Mucosa of rectum (tissue), 2 donors: ENCODE results near the gene DHH.
"Not testable (repeated sequence)": the region's sequence is repeated elsewhere in the genome, so short reads cannot be mapped to it uniquely, and the experiment has no call there.

Experiments used
- H3K27ac ChIP-seq, 2 donors: one replicate each; pipeline ENCODE4 v1.7.0; 2013; ENCODE audit warnings: inconsistent platforms in 2 of 2, low read depth in 2 of 2, low read length in 2 of 2
- H3K27me3 ChIP-seq, 2 donors: one replicate each; pipeline ENCODE4 v1.7.0; 2013; ENCODE audit warnings: low read length in 2 of 2; ENCODE audit not compliant: control insufficient read depth in 2 of 2, insufficient read depth in 2 of 2
- H3K36me3 ChIP-seq, 2 donors: one replicate each; pipeline ENCODE4 v1.7.0; 2013; ENCODE audit warnings: low read length in 2 of 2; ENCODE audit not compliant: control insufficient read depth in 2 of 2, insufficient read depth in 2 of 2
- H3K4me1 ChIP-seq, 2 donors: one replicate each; pipeline ENCODE4 v1.7.0; 2013; ENCODE audit warnings: low read length in 2 of 2, mild to moderate bottlenecking in 1 of 2; ENCODE audit not compliant: control insufficient read depth in 2 of 2, insufficient read depth in 2 of 2
- H3K4me3 ChIP-seq, 2 donors: one replicate each; pipeline ENCODE4 v1.7.0; 2013; ENCODE audit warnings: low read length in 2 of 2
- H3K9ac ChIP-seq, 2 donors: one replicate each; pipeline ENCODE4 v1.7.0; 2013; ENCODE audit warnings: low read length in 2 of 2, low read depth in 1 of 2, mild to moderate bottlenecking in 1 of 2
- H3K9me3 ChIP-seq, 2 donors: one replicate each; pipeline ENCODE4 v1.7.0; 2013; ENCODE audit warnings: low read length in 2 of 2; ENCODE audit not compliant: control insufficient read depth in 2 of 2
- donor health status: healthy.
- donor health status: Normal muscosa, but diverticular disease.

Gene DHH

GRCh38 chr12:49070971-49071370 is 23.6 kb downstream of the DHH start:
- Histone ChIP-seq H3K27me3 (no peaks in the 10 kb centered on the region), H3K36me3 (no peaks in the 10 kb centered on the region), H3K9ac (no peak overlapping the region), H3K4me3 (no peak overlapping the region), H3K27ac (no peak overlapping the region), H3K4me1 (peaks cover 13% of the 10 kb centered on the region in 2 donors), H3K9me3 (no peaks in the 10 kb centered on the region)

GRCh38 chr12:49069507-49070346 is 24.9 kb downstream of the DHH start, which contains the start of gene RHEBL1:
RHEBL1 (minus strand) TSS chr12:49069979; CDS start chr12:49069785, 194 bp downstream.
- no peaks in the 10 kb centered on the region for H3K36me3 ChIP-seq
- H3K27me3 ChIP-seq, result no peaks in the 10 kb centered on the region
- peaks cover 13% of the 10 kb centered on the region in 2 donors for H3K4me1 ChIP-seq
- H3K4me3 ChIP-seq, result peak within 1 kb of the TSS; percentile 92 to 94
- peak within 1 kb of the TSS; percentile 69 to 80 for H3K27ac ChIP-seq
- H3K9ac ChIP-seq, result peak within 1 kb of the TSS; percentile 68 to 75
- no peaks in the 10 kb centered on the region for H3K9me3 ChIP-seq

DNA sequence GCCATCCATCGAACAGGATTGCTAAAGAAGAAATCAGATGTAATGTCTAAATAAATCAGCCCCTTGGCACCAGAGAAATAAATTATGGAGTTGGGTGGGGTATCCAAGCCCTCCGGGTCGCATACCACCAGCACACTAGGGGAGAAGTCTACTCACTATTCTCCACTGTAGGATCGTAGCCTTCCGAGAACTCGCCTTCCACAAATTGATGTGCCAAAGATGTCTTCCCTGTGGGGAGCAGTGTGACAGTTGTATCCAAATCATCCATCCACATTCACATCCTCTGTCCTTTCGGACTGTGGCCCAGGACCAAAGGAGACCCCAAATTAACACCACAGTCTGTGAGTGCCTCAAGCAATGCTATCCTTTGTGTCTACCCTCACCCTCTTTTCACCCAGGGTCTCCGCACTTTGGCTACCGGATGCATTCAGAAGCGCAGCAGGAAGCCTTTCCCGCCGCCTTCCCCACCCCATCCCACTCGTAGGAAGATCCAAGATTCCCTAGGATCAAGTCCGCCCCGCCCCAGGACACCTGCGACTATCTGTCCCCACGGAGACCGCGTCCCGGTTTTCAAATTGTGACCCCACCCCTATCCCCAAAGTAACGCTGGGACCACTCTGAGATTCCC is 25.6 kb downstream of the DHH start:
- Histone ChIP-seq H3K36me3 (no peaks in the 10 kb centered on the region), H3K9me3 (no peaks in the 10 kb centered on the region), H3K27me3 (no peaks in the 10 kb centered on the region), H3K27ac (peak overlapping the region; percentile 69 to 80), H3K4me3 (peak overlapping the region; percentile 92 to 94), H3K4me1 (peaks cover 13% of the 10 kb centered on the region in 2 donors), H3K9ac (peak overlapping the region; percentile 68 to 75)

GRCh38 chr12:49066120-49066519 is 28.5 kb downstream of the DHH start:
- no peaks in the 10 kb centered on the region for H3K9me3 ChIP-seq
- H3K4me3 ChIP-seq, result no peak overlapping the region
- no peaks in the 10 kb centered on the region for H3K36me3 ChIP-seq
- H3K9ac ChIP-seq, result no peak overlapping the region
- no peaks in the 10 kb centered on the region for H3K27me3 ChIP-seq
- H3K27ac ChIP-seq, result no peak overlapping the region
- peaks cover 17% of the 10 kb centered on the region in 2 donors for H3K4me1 ChIP-seq

DNA sequence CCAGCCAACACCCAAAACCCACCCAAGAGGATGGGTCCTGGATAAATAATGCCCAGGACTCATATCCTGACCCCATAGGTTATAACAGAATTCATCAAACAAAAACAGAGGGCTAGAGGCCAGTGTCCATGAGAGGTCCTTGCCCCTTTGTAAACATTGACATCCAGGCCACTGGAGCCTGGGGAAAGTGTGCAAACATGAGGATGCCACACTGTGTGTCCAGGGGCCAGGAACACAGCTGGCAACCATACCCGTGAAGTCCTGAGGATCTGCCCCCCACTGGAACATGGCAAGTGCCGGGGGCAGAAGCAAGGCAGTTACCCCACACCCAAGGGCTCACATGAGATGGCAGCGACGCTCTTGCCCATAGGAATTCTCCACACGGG is 29.8 kb downstream of the DHH start:
- Histone ChIP-seq H3K4me1 (peaks cover 14 to 17% of the 10 kb centered on the region in 2 donors), H3K9me3 (no peaks in the 10 kb centered on the region), H3K27me3 (no peaks in the 10 kb centered on the region), H3K4me3 (no peak overlapping the region), H3K27ac (no peak overlapping the region), H3K36me3 (no peaks in the 10 kb centered on the region), H3K9ac (no peak overlapping the region)

- not testable (repeated sequence) for H3K9me3 ChIP-seq, H3K27me3 ChIP-seq, H3K4me3 ChIP-seq, H3K9ac ChIP-seq, H3K36me3 ChIP-seq, H3K27ac ChIP-seq
- peaks cover 27 to 33% of the 10 kb centered on the region in 2 donors for H3K4me1 ChIP-seq
Observed at GRCh38 chr12:49061916-49062315, 32.7 kb downstream of the DHH start.

DNA sequence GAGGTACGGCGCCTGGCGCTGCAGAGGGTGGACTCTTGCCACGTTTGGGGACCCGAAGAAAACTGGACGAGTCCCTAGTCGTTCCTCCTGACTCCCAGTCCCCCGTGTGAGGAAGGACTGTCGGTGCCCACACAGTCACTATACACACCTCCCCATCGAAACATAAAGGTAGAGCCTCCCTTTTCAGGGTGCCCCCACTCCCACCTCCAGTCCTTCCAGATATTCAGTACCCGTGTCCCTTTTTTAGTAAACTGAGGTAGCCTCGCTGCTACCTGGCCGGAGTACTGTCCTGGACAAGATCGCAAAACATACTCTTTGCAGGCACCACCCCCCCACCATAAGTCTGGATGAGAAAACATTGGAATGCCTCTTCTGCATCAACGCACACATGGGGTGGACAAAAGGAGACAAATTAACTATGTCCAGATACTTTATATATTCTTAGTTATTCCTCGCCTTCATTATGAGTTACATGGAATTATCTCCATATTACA is 33.4 kb downstream of the DHH start:
- Histone ChIP-seq H3K4me3 (peak overlapping the region; percentile 91 to 93), H3K36me3 (no peaks in the 10 kb centered on the region), H3K27ac (peak overlapping the region; percentile 90 to 94), H3K4me1 (peaks cover 34 to 40% of the 10 kb centered on the region in 2 donors), H3K9me3 (no peaks in the 10 kb centered on the region), H3K9ac (peak overlapping the region; percentile 91 to 92), H3K27me3 (no peaks in the 10 kb centered on the region)

DNA sequence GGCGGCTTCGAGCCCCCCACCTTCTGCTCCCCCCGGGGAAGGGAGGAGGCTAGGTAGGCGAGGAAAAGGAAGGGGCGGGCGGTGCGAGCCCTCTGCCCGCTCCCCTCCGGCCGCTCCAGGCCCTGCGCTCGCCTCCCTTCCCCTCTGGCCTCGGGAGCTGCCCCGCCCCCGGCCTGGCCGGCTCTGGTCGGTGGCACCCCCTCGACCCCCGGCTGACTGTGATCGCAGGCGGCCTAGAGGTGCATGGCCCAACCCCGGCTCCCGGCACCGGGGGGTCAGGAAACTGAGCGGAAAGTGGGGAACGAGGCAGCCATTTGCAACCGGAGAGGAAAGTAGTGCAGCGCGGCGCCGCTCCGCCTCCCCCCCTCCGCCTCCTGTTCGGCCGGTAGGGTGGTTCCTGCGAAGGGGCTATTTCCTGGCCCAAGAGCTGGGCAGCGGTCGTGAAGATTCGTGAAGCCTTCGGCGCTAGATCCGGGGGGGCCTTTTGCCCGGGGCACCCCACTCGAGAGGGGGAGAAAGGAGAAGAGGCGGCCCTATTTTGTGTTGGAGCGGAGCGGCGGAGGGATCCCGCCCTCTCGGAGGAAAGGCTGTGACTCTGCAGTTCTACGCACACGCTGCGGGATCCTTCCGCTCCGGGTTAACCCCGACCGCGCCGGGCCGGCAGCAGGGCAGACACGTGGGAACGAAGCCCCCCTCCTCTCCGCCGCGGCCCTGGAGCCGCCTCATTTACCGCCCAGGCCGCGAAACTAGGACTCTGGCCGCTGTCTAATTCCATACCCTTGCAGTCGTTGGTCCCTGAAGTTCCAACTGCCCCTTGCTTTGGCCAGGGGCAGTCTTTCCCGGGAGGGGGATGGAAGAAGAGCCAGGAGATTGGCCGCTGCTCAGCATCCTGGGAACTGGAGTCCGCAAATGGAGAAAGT is 34.1 kb downstream of the DHH start, which contains the start of gene KMT2D:
Gene KMT2D, minus strand, starts transcription at position 558 of the 920 bp plus-strand sequence. CDS start 5,470 bp downstream, outside the sequence.
- peak within 1 kb of the TSS; percentile 91 to 93 for H3K4me3 ChIP-seq
- H3K9me3 ChIP-seq, result no peaks in the 10 kb centered on the region
- no peaks in the 10 kb centered on the region for H3K36me3 ChIP-seq
- peaks cover 40 to 47% of the 10 kb centered on the region in 2 donors for H3K4me1 ChIP-seq
- no peaks in the 10 kb centered on the region for H3K27me3 ChIP-seq
- peak within 1 kb of the TSS; percentile 90 to 94 for H3K27ac ChIP-seq
- H3K9ac ChIP-seq, result peak within 1 kb of the TSS; percentile 91 to 92

GRCh38 chr12:49059299-49060171 is 35.1 kb downstream of the DHH start:
- H3K4me3 ChIP-seq, result peak overlapping the region; percentile 91 to 93
- H3K27ac ChIP-seq, result peak overlapping the region; percentile 90 to 94
- H3K36me3 ChIP-seq, result peaks cover 4 to 7% of the 10 kb centered on the region in 2 donors
- no peaks in the 10 kb centered on the region for H3K9me3 ChIP-seq
- no peaks in the 10 kb centered on the region for H3K27me3 ChIP-seq
- H3K9ac ChIP-seq, result peak overlapping the region; percentile 91 to 92
- H3K4me1 ChIP-seq, result peaks cover 47 to 48% of the 10 kb centered on the region in 2 donors
